ENCODE results near the gene MKRN2.

The MKRN2 gene

GRCh38 chr3:12593473-12593872 is 36.6 kb downstream of the MKRN2 start:
- TF ChIP-seq CTCF (IDR thresholded peaks at IDR 0.05; ENCODE audit: control insufficient read depth, extremely low read depth, insufficient read depth), result no peak
- no peak overlapping the region for H3K4me3 ChIP-seq (ENCODE audit: low read depth, low read length)
- DNase-seq (ENCODE audit: low read depth), result no peak

- no peak overlapping the region for H3K4me3 ChIP-seq (ENCODE audit: low read depth, low read length)
- TF ChIP-seq CTCF (IDR thresholded peaks at IDR 0.05; ENCODE audit: control insufficient read depth, extremely low read depth, insufficient read depth), result no peak
- peak; percentile 82 for DNase-seq (ENCODE audit: low read depth)
These were observed 42.0 kb downstream of the MKRN2 start for GRCh38 chr3:12598890-12599289.

- H3K4me3 ChIP-seq (ENCODE audit: low read depth, low read length), result no peak overlapping the region
- peak; percentile 18 for DNase-seq (ENCODE audit: low read depth)
- TF ChIP-seq CTCF (IDR thresholded peaks at IDR 0.05; ENCODE audit: control insufficient read depth, extremely low read depth, insufficient read depth), result peak; percentile 52
These were observed 44.2 kb downstream of the MKRN2 start for GRCh38 chr3:12601072-12601471.

GRCh38 chr3:12603969-12604368 is 47.1 kb downstream of the MKRN2 start:
- DNase-seq (ENCODE audit: low read depth), result no peak

GRCh38 chr3:12608376-12608775 is 51.5 kb downstream of the MKRN2 start:
- no peak for TF ChIP-seq CTCF (IDR thresholded peaks at IDR 0.05; ENCODE audit: control insufficient read depth, extremely low read depth, insufficient read depth)
- no peak for DNase-seq (ENCODE audit: low read depth)
- no peak overlapping the region for H3K4me3 ChIP-seq (ENCODE audit: low read depth, low read length)

More at GRCh38 chr3:12603969-12604368, 47.1 kb downstream of the MKRN2 start:
- no peak overlapping the region for H3K4me3 ChIP-seq (ENCODE audit: low read depth, low read length)
- TF ChIP-seq CTCF (IDR thresholded peaks at IDR 0.05; ENCODE audit: control insufficient read depth, extremely low read depth, insufficient read depth), result no peak

GRCh38 chr3:12611117-12611516 is 54.2 kb downstream of the MKRN2 start:
- TF ChIP-seq CTCF (IDR thresholded peaks at IDR 0.05; ENCODE audit: control insufficient read depth, extremely low read depth, insufficient read depth), result no peak
- DNase-seq (ENCODE audit: low read depth), result no peak
- no peak overlapping the region for H3K4me3 ChIP-seq (ENCODE audit: low read depth, low read length)

GRCh38 chr3:12612514-12613226 is 55.8 kb downstream of the MKRN2 start:
- no peak for DNase-seq (ENCODE audit: low read depth)
- no peak overlapping the region for H3K4me3 ChIP-seq (ENCODE audit: low read depth, low read length)
- no peak for TF ChIP-seq CTCF (IDR thresholded peaks at IDR 0.05; ENCODE audit: control insufficient read depth, extremely low read depth, insufficient read depth)
